HL-60 (cell line): ENCODE data around the gene MEMO1.

Source experiments
- DNase-seq, 2 experiments: peaks; one replicate each; pipeline ENCODE4 v3.0.0-alpha.2; 2010 to 2020; ENCODE audit warnings: low read depth in 1 of 2, low spot score in 1 of 2
- H3K27ac ChIP-seq: fragments of 250-450 bp; sonication (Bioruptor Pico); replicated peaks from 2 replicates; pipeline ENCODE4 v1.5.1; 2020; ENCODE audit warnings: mild to moderate bottlenecking, moderate library complexity
- H3K27me3 ChIP-seq: fragments of 250-450 bp; sonication (Bioruptor Pico); 2 replicates; pipeline ENCODE4 v1.5.1; 2021; ENCODE audit warnings: mild to moderate bottlenecking, moderate library complexity; ENCODE audit not compliant: insufficient read depth, poor library complexity, severe bottlenecking
- H3K4me3 ChIP-seq: replicated peaks from 2 replicates; pipeline ENCODE4 v1.5.1; 2011; ENCODE audit warnings: mild to moderate bottlenecking, control low read depth, low read length; ENCODE audit not compliant: insufficient read depth
- GABPA ChIP-seq: IDR thresholded peaks from 2 replicates; pipeline ENCODE4 v1.6.1; 2012; ENCODE audit warnings: low read depth
- POLR2AphosphoS5 ChIP-seq: IDR thresholded peaks from 2 replicates; pipeline ENCODE4 v1.6.1; 2012; ENCODE audit warnings: low read depth
- SPI1 ChIP-seq: IDR thresholded peaks from 2 replicates; pipeline ENCODE4 v1.6.1; 2012; ENCODE audit warnings: low read depth, mild to moderate bottlenecking, borderline replicate concordance
- TF ChIP-seq, protein P1 (sequence below): IDR thresholded peaks from 2 replicates; pipeline ENCODE4 v1.6.1; 2012; ENCODE audit warnings: low read depth; ENCODE audit not compliant: insufficient replicate concordance
- TF ChIP-seq, protein P2 (sequence below): IDR thresholded peaks from one replicate; pipeline ENCODE4 v1.5.1; 2011; ENCODE audit warnings: low read length, control low read depth, inconsistent platforms; ENCODE audit not compliant: insufficient read depth

Gene MEMO1

GRCh38 chr2:31935370-31935769 lies 75.4 kb downstream of the MEMO1 start:
- H3K27ac ChIP-seq, result no peak overlapping the region
- no peak overlapping the region for H3K4me3 ChIP-seq
- TF ChIP-seq POLR2AphosphoS5 (no peak), SPI1 (no peak), GABPA (no peak)
- TF ChIP-seq, protein P1, sequence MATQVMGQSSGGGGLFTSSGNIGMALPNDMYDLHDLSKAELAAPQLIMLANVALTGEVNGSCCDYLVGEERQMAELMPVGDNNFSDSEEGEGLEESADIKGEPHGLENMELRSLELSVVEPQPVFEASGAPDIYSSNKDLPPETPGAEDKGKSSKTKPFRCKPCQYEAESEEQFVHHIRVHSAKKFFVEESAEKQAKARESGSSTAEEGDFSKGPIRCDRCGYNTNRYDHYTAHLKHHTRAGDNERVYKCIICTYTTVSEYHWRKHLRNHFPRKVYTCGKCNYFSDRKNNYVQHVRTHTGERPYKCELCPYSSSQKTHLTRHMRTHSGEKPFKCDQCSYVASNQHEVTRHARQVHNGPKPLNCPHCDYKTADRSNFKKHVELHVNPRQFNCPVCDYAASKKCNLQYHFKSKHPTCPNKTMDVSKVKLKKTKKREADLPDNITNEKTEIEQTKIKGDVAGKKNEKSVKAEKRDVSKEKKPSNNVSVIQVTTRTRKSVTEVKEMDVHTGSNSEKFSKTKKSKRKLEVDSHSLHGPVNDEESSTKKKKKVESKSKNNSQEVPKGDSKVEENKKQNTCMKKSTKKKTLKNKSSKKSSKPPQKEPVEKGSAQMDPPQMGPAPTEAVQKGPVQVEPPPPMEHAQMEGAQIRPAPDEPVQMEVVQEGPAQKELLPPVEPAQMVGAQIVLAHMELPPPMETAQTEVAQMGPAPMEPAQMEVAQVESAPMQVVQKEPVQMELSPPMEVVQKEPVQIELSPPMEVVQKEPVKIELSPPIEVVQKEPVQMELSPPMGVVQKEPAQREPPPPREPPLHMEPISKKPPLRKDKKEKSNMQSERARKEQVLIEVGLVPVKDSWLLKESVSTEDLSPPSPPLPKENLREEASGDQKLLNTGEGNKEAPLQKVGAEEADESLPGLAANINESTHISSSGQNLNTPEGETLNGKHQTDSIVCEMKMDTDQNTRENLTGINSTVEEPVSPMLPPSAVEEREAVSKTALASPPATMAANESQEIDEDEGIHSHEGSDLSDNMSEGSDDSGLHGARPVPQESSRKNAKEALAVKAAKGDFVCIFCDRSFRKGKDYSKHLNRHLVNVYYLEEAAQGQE, result no peak
- TF ChIP-seq, protein P2, sequence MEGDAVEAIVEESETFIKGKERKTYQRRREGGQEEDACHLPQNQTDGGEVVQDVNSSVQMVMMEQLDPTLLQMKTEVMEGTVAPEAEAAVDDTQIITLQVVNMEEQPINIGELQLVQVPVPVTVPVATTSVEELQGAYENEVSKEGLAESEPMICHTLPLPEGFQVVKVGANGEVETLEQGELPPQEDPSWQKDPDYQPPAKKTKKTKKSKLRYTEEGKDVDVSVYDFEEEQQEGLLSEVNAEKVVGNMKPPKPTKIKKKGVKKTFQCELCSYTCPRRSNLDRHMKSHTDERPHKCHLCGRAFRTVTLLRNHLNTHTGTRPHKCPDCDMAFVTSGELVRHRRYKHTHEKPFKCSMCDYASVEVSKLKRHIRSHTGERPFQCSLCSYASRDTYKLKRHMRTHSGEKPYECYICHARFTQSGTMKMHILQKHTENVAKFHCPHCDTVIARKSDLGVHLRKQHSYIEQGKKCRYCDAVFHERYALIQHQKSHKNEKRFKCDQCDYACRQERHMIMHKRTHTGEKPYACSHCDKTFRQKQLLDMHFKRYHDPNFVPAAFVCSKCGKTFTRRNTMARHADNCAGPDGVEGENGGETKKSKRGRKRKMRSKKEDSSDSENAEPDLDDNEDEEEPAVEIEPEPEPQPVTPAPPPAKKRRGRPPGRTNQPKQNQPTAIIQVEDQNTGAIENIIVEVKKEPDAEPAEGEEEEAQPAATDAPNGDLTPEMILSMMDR, result no peak
- no peak for DNase-seq
- no peaks in the 10 kb centered on the region for H3K27me3 ChIP-seq

DNA sequence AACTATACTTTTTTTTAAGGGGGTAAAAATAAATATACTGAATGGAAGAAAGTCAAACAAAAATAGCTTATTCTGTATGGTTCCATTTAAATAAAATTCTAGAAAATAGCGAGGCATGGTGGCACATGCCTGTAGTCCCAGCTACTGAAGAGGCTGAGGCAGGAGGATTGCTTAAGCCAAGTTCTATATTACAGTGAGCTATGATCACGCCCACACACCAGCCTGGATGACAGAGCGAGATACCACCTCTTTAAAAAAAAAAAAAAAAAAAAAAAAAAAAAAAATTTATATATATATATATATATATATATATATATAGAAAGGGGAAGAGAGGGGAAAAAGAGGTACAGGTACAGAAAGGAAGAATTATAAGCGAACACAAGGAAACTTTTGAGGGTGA lies 77.7 kb downstream of the MEMO1 start:
- TF ChIP-seq POLR2AphosphoS5, result no peak
- TF ChIP-seq, protein P2, result no peak
- TF ChIP-seq GABPA, result no peak
- no peak for TF ChIP-seq SPI1
- TF ChIP-seq, protein P1, result no peak
- Histone ChIP-seq H3K27me3 (no peaks in the 10 kb centered on the region), H3K4me3 (no peak overlapping the region), H3K27ac (no peak overlapping the region)
- no peak for DNase-seq

GRCh38 chr2:31932589-31932988 lies 78.2 kb downstream of the MEMO1 start:
- no peaks in the 10 kb centered on the region for H3K27me3 ChIP-seq
- no peak overlapping the region for H3K27ac ChIP-seq
- no peak overlapping the region for H3K4me3 ChIP-seq
- TF ChIP-seq GABPA (no peak), SPI1 (no peak), POLR2AphosphoS5 (no peak)
- TF ChIP-seq, protein P1, result no peak
- TF ChIP-seq, protein P2, result no peak
- DNase-seq, result no peak
